NB4 (cell line): ENCODE data around the gene SP6.

Source experiments
- CTCF ChIP-seq: IDR thresholded peaks from one replicate; pipeline ENCODE4 v1.5.1; 2012; ENCODE audit warnings: low read depth, low read length
- MAX ChIP-seq: IDR thresholded peaks from 2 replicates; pipeline ENCODE4 v1.6.1; 2011; ENCODE audit warnings: low read depth, low read length
- POLR2A ChIP-seq: IDR thresholded peaks from 2 replicates; pipeline ENCODE4 v1.6.1; 2011; ENCODE audit warnings: mild to moderate bottlenecking; ENCODE audit not compliant: insufficient read length; ENCODE audit errors: extremely low read depth

GRCh38 chr17:47855737-47856136, 4.8 kb upstream of the SP6 start:
- TF ChIP-seq CTCF (no peak), POLR2A (no peak), MAX (no peak)
